ENCODE data around the gene CD68. TPM values are rescaled to one million over a fixed set of nuclear protein-coding genes. Genes with fewer than 3 reads are reported as not detected.

CD68 gene
- polyA plus RNA-seq, 3 donors: 642 to 884 (median 744) TPM

- H3K9ac ChIP-seq (ENCODE audit: insufficient read depth, low read length, poor library complexity, severe bottlenecking): peak overlapping the region; percentile 97
- peak overlapping the region; percentile 82 to 98 (median 91) for H3K4me3 ChIP-seq (replicated peaks in 1 of 3; ENCODE audit: low read depth in 2 of 3, low read length in 3 of 3)
- peak overlapping the region; percentile 90 to 98 for H3K4me3 Mint-ChIP-seq
- H3K79me2 ChIP-seq (ENCODE audit: insufficient read depth, low read length): peaks cover 77% of the 10 kb centered on the region
- peak overlapping the region; percentile 99 for H3K27ac ChIP-seq (ENCODE audit: low read depth in 1 of 2, low read length in 2 of 2)
- no peak overlapping the region for H2AFZ ChIP-seq (ENCODE audit: insufficient read depth, low read depth, low read length, poor library complexity, severe bottlenecking)
- intact Hi-C loops (cut with micrococcal nuclease): loop anchor here (5.0 kb wide), 2 partner anchors 145 to 275 kb away; partner anchors contain the start of genes EIF5A (in 1 of the 2), FGF11 (in 1 of the 2) and TMEM102 (in 1 of the 2)
- WGBS (ENCODE audit: insufficient coverage): 88% methylated on average over 31 of the region's 36 CpGs
- H3K27me3 ChIP-seq (ENCODE audit: control insufficient read depth in 2 of 2, insufficient read depth in 2 of 2, low read length in 2 of 2): no peaks in the 10 kb centered on the region
- peaks cover 0 to 6% (median 0%) of the 10 kb centered on the region in 7 donors for H3K9me3 Mint-ChIP-seq
- no peaks in the 10 kb centered on the region for H3K9me3 ChIP-seq (replicated peaks in 1 of 2; ENCODE audit: control insufficient read depth in 1 of 2, insufficient read depth in 1 of 2, low read length in 2 of 2)
- H3K27ac Mint-ChIP-seq: peak overlapping the region; percentile 98 to 100 (median 100)
- TF ChIP-seq, protein P1, sequence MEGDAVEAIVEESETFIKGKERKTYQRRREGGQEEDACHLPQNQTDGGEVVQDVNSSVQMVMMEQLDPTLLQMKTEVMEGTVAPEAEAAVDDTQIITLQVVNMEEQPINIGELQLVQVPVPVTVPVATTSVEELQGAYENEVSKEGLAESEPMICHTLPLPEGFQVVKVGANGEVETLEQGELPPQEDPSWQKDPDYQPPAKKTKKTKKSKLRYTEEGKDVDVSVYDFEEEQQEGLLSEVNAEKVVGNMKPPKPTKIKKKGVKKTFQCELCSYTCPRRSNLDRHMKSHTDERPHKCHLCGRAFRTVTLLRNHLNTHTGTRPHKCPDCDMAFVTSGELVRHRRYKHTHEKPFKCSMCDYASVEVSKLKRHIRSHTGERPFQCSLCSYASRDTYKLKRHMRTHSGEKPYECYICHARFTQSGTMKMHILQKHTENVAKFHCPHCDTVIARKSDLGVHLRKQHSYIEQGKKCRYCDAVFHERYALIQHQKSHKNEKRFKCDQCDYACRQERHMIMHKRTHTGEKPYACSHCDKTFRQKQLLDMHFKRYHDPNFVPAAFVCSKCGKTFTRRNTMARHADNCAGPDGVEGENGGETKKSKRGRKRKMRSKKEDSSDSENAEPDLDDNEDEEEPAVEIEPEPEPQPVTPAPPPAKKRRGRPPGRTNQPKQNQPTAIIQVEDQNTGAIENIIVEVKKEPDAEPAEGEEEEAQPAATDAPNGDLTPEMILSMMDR (IDR thresholded peaks at IDR 0.05): no peak
- H3K4me2 ChIP-seq (replicated peaks; ENCODE audit: extremely low read depth, low read length, poor library complexity, severe bottlenecking): peak overlapping the region; percentile 99
- DNase-seq: no peak
- H3K4me1 Mint-ChIP-seq: peaks cover 70% of the 10 kb centered on the region
- peaks cover 54 to 67% of the 10 kb centered on the region in 2 donors for H3K36me3 Mint-ChIP-seq
- H3K27me3 Mint-ChIP-seq (ENCODE audit: low read depth in 3 of 3): peaks cover 0 to 6% (median 2%) of the 10 kb centered on the region in 3 donors
- H3K36me3 ChIP-seq (replicated peaks in 1 of 2; ENCODE audit: control insufficient read depth in 1 of 2, insufficient read depth in 2 of 2, low read length in 2 of 2): peaks cover 23 to 25% of the 10 kb centered on the region in 2 donors
- H4K20me1 ChIP-seq (ENCODE audit: insufficient read depth, low read length): peaks cover 51% of the 10 kb centered on the region
- H3K4me1 ChIP-seq (ENCODE audit: control insufficient read depth in 1 of 2, insufficient read depth in 2 of 2, low read length in 2 of 2): peaks cover 74 to 91% of the 10 kb centered on the region in 2 donors
Measured at GRCh38 chr17:7582396-7583252, 3.2 kb downstream of the CD68 start.

- TF ChIP-seq, protein P1 (IDR thresholded peaks at IDR 0.05): no peak
- Mint-ChIP-seq H3K27me3 (ENCODE audit: low read depth in 3 of 3) (peaks cover 0 to 6% (median 2%) of the 10 kb centered on the region in 3 donors), H3K36me3 (peaks cover 52 to 66% of the 10 kb centered on the region in 2 donors), H3K4me1 (peaks cover 70% of the 10 kb centered on the region), H3K4me3 (peak within 1 kb of the TSS; percentile 98 to 99), H3K27ac (peak within 1 kb of the TSS; percentile 98 to 100 (median 100)), H3K9me3 (peaks cover 0 to 6% (median 0%) of the 10 kb centered on the region in 7 donors)
- Histone ChIP-seq H3K36me3 (replicated peaks in 1 of 2; ENCODE audit: control insufficient read depth in 1 of 2, insufficient read depth in 2 of 2, low read length in 2 of 2) (peaks cover 19 to 22% of the 10 kb centered on the region in 2 donors), H3K27ac (ENCODE audit: low read depth in 1 of 2, low read length in 2 of 2) (peak within 1 kb of the TSS; percentile 99), H3K79me2 (ENCODE audit: insufficient read depth, low read length) (peaks cover 74% of the 10 kb centered on the region), H3K27me3 (ENCODE audit: control insufficient read depth in 2 of 2, insufficient read depth in 2 of 2, low read length in 2 of 2) (no peaks in the 10 kb centered on the region), H4K20me1 (ENCODE audit: insufficient read depth, low read length) (peaks cover 46% of the 10 kb centered on the region), H3K9me3 (replicated peaks in 1 of 2; ENCODE audit: control insufficient read depth in 1 of 2, insufficient read depth in 1 of 2, low read length in 2 of 2) (no peaks in the 10 kb centered on the region), H3K9ac (ENCODE audit: insufficient read depth, low read length, poor library complexity, severe bottlenecking) (peak within 1 kb of the TSS; percentile 80), H3K4me1 (ENCODE audit: control insufficient read depth in 1 of 2, insufficient read depth in 2 of 2, low read length in 2 of 2) (peaks cover 74 to 91% of the 10 kb centered on the region in 2 donors), H2AFZ (ENCODE audit: insufficient read depth, low read depth, low read length, poor library complexity, severe bottlenecking) (peak within 1 kb of the TSS; percentile 71), H3K4me3 (replicated peaks in 1 of 3; ENCODE audit: low read depth in 2 of 3, low read length in 3 of 3) (peak within 1 kb of the TSS; percentile 59 to 98 (median 60)), H3K4me2 (replicated peaks; ENCODE audit: extremely low read depth, low read length, poor library complexity, severe bottlenecking) (peak within 1 kb of the TSS; percentile 99)
- WGBS (ENCODE audit: insufficient coverage): 8% methylated on average over 58 of the region's 69 CpGs
- DNase-seq: peak; percentile 94 to 98 (median 97)
- intact Hi-C loops (cut with micrococcal nuclease): loop anchor here (5.0 kb wide), 2 partner anchors 146 to 276 kb away; partner anchors contain the start of genes EIF5A (in 1 of the 2), FGF11 (in 1 of the 2) and TMEM102 (in 1 of the 2)
Measured at GRCh38 chr17:7583253-7584109, 4.0 kb downstream of the CD68 start, which contains the start of gene MPDU1. TSS of gene MPDU1 (plus strand) at chr17:7583852. CDS start at chr17:7583863, 11 bp downstream.

All from CD14-positive monocyte (primary cell).